Fibroblast of skin of back (primary cell): ENCODE data around the gene ATP8B4.
"Not testable (repeated sequence)": the region's sequence is repeated elsewhere in the genome, so short reads cannot be mapped to it uniquely, and the experiment has no call there.

Experiments used
- DNase-seq: peaks from one replicate; pipeline ENCODE4 v3.0.0-alpha.2; 2013

The ATP8B4 gene

DNA sequence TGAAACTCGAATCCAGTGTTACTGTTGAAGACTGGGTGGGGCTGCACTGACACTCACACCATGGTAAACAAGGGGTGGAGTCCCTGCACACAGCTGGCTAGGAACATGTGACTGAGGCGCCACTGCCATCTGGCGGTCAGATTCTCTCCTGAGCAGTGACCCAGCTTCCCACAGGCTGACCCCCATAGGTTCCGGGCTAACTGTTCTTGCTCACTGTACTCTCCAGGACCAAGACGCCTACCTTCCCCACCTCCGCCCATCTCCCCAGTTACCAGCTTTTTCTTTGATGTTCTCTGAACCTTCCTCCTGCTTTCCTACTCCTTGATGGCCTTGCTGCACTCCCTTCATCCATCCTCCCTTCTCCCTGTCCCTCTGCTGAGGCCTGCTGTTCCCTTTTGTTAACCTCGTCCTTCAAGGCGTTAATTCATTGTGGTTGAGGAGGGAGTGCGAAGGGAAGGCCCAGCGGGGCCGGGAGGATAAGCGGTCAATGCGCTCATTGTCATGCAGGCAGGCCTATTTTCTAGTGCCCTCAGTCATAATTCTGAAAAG is 115.2 kb downstream of the ATP8B4 start:
- peak; percentile 76 for DNase-seq

DNA sequence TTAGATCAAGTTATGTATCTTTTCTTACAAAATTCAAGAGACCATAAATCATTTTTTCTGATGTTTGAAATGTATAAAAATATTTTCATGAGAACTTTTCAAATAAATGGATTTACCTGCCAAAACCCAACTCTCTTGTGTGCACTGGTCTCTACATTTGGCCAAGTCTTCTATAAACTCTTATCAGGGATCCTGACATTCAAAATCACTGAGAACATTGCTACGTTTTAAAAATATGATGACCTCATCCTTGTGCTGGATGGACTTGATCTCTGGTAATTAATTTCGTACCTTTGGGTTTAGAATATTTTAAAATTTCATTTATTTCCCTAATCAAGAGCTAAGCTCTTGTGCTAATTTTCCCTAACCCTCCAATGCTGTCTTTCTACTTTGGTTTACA is 127.4 kb downstream of the ATP8B4 start:
- DNase-seq = no peak

DNA sequence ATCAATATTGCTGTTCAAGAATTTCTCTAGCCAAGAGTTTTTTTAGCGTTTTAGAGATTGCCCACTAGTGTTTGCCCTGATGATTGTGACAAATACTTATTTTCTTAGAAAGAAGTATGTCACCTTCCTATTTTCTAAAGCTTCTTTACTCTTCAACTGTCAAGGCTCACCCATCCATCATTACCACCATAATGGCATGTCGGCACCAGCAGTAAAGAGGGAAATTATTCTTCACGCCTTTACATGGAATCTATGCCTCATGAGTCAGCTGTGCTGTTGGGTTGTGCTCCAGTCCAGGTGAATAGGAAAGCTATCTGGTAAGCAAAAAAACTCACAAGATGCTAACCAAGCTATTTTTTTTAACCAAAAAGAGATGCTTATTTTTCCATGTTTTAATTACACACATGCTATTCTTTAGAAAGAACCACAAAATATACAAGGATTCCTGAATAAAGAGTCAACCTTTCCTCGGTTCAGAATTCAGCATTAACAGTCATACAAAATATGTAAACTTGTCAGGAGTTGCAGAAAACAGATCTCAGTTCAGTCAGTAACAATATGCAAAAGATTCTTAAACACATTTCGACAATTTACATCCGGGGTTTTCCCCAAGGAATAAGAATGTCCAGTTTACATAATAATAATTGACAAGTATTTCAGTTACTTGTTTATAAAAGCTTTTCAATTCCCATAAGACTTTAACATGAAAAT is 128.0 kb downstream of the ATP8B4 start:
- DNase-seq = no peak

DNA sequence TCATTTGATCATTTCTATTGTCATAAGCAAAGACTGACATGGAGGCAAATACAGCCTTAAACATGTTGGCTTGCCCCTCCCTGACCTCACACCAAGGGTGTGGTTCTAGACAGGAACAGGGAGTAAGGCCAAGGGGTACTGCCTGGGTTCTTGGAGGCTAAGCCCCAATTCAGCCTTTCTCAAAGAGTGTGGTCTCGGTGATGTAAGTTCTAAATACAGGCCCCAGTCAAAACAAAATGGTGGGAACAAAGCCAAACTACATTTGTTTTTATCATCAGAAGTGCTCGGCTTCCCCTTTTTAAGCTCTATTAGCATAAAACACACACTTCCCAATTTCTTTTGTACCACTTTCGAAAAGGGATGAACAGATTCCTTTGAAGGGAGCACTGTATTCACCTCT is 129.5 kb downstream of the ATP8B4 start:
- no peak for DNase-seq

DNA sequence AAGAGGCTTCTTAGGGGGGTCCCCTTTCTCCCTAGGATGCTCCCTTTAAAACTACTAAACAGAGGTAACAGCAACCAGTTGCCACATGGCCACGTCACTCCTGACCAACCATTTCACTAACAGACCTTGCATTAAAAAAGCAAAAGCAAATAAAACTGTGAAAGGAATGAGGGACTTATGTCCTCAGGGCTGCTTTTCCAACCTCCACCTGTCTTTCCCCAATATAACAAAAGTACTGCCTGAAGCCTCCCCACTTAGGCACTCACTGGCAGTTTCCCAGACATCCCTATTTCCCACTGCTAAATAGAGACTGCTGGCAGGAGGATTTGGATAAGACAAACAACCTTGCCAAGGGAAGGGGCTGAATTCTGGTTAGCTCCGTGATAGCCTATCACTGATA is 130.3 kb downstream of the ATP8B4 start:
- no peak for DNase-seq

DNA sequence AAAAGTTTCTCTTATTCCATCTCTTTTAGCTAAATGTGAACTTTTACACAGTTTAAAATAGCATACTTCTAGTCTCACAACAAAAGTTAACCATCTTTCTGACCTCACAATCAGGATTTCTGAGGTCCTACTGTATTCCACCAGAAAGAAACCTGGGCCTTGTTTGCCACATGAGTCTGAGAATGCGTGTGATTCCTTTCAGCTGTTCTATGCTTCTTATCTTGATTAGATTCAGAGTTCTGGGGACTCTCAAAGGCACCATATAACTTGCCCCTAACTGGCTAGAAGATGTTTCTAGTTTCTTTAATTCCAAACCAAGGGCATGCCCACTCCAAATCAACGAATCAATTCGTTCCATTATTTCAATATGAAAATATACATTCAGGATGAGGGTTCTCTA is 131.1 kb downstream of the ATP8B4 start:
- DNase-seq = no peak

DNA sequence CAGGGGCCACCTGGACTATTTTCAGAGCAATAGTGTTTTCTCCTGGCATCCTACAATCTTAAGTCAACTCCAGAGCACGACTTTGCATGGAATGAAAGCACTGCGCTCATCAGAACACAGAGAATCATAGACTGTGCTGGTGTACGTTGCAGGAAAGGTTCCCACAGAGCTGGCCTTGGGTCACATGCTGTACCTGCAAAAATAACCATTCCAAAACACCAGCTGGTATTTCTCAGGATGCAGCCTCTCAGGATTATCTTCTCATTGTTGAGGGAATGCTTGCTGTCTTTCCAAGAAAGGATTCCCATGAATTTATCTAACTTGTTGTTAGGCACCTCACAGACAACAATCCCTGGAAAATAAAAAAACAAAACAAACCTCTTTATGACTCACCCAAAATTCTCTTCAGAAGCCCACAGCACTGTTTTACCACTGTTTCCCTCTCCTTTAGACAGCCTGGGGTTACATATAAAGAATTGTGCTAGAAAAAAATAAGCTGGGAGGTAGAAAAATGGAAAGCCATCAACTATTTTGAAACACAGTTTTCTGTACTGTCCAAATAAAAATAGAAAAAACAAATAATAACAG is 131.7 kb downstream of the ATP8B4 start:
- no peak for DNase-seq

DNA sequence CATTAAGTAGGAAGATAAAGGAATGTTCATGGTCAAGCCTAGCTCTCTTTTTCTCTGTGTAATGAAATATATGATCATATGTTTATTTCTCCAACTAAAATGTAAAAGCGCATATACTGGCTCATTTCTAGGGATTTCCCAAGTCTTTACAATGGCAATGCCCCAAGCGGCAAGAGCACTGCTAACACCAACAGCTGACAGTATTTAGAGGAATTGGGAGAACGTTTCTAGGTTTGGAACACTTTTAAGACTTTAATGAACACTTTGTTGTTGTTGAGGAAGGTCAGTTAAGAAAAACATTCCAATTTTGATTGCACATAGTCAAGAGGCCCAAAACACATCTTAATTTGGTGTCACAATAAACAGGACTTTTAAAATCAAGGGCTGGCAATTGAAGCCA is 132.7 kb downstream of the ATP8B4 start:
- no peak for DNase-seq

DNA sequence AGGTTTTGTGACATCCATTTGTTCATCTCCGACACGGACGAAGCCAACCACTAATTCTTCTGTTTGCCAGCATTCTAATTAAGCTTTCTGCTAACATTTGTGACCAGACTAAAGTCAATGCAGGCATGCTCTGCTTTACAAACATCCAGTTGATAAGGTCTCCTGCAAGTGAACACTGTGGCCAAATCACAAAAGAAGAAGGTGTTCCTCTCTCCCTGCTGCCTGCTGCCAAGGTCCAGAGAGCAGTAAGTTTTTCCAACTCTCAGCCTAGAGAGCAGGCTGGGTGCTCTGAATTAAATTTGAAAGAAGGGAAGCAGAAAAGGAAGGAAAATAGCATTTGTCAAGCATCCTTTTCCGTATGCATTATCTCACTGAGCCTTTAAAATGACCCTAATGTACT is 133.6 kb downstream of the ATP8B4 start:
- no peak for DNase-seq

DNA sequence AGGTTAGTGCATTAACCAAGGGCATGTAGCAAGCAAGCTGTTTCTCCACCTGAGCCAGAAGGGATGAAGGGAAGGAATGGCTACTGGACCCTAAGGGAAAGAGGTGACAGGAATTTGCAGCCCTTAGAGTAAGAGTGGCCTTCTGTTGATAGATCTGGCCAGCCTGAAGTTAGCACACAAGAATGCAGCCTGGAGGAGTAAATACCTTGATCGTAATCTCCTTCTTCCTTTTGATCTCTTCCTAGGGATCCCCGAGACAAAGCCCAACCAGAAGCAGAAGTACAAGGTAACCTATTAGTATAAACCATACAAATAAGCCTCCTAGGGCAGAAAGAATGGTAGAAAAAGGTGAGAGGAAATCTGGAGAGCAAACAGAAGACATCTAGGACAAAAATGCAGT is 134.6 kb downstream of the ATP8B4 start:
- DNase-seq = no peak

DNA sequence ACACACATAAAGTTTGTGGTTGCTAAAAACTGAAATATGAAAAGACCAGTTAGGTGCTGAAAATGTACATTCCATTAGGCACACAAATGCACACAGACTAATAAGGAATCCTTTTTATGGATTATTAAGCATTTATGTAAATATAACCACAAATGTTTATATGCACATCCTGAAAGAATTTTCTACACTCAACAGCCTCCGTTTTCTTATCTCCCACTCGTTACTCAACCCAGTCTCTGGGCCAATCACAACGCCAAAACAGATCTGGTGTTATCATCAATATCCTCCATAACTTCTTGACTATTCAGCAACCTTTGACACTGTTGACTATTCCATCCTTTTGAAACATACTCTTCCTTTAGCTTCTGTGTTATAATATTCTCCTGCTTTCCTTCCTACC is 136.4 kb downstream of the ATP8B4 start:
- no peak for DNase-seq

DNA sequence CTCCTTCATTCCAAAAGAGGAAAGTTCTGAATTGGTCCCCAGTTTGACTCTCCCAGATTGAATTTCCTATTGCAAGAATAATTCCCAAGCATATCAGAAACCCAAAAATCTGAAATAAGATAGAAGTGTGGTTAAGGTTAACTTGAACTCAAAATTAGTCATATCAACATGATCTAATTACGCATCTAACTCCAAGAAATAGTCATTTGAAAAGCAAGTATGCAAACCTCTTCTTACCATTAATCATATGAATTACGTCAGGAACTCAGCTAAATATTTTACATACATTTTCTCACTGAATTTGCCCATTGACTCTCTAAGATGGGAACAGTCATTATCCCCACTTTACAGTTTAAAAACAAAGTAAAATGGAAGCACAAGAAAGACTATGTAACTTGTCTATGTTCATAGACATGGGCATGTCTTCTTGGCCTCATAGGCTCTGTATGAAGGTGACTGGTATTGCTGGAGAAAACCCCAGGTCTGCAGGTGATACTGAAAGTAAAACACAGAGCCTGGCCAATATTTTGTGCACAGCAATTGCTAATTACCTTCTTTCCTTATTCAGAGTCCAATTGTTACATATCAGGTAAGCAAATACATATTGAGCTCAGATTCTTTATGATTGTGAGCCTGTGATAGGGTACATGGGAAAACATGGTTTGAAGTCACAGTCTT is 139.2 kb downstream of the ATP8B4 start:
- DNase-seq = no peak

DNA sequence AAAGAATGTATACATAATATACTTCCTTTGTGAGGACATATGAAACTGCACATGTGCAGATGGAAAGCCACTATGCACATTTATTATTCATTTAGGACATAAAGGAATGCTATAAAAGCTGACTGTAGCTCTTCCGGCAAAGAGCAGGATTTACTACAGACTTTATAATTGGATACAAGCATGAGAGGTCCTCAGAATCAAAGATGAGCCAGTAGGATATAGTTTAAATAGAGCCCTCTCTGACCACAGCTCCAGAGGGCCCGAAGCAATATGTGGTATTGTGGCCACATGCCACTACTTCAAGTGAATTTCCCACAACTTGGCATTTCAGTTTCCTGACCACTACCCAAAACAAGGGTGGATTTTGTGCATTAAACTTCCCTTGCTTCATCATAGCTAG is 140.9 kb downstream of the ATP8B4 start:
- DNase-seq = no peak

DNA sequence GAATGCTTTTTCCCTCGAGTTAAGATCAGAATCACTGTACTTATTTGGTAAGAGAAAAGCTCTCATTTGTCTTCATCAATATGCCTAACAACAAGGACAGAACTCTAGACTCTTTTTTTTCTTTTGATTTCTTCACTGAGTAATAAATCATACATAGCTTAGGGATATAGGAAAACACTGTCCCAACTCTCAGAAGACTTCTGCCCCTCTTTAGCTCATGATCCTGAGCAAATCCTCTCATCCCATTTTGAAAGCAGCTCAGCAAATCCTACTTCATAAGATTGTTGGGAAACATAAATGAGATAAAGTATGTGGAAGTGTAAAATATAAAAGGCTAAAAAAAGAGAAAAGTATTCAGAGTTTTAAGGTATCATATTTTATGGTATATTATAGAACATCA is 141.7 kb downstream of the ATP8B4 start:
- no peak for DNase-seq

DNA sequence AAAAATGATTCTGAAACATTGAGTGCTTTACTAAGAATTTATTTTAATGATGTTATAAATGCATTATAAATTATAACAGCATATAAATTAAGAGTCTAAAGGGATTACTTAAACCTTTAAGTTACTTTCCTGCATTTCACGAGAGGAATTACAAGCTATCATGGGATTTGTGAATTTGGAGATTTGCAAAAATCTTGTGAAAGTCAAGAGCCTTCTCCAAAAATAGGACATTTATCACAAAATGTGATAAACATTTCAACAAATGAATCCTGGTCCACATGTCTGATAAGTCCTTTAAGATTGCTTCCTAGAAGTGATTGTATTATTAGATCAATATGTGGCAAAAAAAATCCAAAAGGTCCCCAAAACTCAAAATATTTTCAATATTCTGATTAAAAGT is 154.5 kb downstream of the ATP8B4 start:
- DNase-seq = no peak

DNA sequence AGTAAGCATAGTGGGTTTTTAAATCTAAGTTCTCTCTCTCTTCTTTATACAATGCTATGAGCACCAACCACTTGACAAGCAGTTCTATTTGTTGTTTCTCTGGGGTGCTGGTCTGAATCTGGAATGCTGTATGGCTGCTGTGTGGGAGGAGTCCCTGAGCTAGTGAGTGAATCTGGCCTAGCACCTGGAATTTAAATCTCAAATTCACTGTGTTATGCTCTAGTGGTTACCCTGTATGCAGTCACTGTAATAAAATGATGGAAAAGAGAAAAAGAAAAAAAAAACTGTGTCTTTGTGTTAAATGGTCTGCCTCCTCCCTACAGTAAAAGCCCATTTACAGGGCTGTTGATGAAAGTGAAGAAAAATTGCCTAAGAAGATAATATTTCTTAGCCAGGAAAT is 155.0 kb downstream of the ATP8B4 start:
- no peak for DNase-seq

DNA sequence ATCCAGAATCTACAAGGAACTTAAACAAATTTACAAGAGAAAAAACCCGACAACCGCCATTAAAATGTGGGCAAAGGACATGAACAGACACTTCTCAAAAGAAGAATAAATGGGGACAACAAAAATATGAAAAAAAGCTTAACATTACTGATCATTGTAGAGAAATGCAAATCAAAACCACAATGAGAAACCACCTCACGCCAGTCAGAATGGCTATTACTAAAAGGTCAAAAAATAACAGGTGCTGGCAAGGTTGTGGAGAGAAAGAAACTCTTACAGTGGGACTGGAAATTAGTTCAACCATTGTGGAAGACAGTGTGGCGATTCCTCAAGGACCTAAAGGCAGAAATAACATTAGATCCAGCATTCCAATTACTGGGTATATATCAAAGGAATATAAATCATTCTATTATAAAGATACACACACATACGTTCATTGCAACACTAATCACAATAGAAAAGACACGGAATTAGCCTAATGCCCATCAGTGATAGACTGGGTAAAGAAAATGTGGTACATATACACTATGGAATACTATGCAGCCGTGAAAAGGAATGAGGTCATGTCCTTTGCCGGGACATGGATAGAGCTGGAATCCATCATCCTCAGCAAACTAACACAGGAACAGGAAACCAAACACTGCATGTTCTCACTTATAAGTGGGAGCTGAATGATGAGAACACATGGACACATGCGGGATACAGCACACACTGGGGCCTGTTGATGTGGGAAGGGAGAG is 155.8 kb downstream of the ATP8B4 start:
- DNase-seq = not testable (repeated sequence)

DNA sequence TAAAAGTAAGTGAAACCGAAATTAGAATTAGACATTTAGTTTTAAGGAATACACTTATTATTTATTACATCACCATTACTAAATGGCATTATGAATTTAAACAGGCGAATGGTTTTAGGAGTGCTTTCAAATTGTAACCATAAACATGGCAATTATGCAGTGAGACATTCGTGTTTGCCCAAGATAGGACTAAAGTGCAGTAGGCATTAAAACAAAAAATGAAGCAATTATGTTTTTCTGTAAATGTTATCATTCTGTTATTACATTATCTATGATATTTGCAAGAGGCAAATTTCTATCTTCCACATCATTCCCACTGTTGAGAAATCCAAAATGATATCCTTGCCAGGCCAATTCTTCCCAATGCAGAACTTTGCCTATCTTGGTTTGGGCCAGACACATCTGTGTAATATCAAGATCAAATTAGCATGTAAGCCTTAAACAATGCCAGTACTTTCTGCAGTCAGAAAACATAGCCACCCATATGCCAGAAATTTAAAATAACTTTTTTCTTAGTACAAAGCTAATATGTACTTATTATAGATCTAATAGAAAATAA is 156.9 kb downstream of the ATP8B4 start:
- no peak for DNase-seq

DNA sequence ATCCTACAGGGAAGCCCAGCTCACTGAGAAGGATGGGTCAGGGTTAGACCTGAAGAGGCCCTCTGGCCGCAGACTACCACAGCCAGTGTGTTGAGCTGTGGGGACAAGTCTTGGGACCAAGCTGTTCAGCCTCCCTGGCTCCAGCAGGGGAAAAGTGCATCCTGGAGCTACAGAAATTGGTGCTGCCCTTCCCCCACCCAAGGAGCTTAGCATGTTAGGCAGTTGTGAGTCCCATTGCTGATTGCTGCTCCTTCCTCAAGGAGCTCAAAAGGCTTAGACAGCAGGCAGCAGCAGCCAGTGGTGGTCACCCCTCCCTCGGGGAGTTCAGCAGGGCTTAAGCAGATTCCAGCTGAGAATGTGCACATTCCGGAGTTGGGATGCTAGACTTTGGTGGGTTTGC is 165.6 kb downstream of the ATP8B4 start:
- DNase-seq = no peak

DNA sequence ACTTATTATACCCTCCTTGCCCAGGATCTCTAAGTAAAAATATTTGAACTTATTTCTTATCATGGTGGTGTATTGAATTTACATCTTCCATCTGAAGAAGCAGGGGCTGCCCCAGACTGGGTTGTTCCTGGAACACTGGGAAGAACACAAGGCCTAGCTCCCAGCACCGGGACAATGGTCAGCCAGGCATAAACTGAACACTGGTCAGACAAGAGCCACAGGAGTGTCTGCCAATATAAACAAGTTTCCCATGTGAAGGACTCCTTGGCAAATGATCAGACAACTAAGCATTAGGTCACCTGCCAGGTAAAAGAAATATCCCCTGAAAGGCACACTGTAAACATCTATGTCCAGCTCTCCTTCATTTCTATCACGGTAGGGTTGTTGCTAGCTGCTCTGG is 172.4 kb downstream of the ATP8B4 start:
- DNase-seq = no peak

DNA sequence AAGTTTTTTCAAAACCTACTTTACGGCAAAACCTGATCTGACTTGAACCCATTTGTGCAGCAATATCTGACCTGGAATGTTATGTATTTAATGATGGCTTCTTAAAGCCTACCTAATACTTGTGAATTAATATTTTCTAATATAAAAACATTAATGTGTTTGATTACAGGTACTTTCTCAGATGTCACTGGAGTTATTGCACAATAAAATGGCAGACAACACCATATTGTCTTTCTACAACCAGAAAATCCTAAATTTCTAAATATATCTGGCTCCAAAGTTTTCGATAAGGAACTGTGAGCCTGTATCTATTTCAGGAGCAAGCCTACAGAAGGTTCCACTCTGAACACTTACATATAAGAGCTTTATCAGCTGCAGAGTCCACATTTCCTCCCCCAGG is 184.5 kb downstream of the ATP8B4 start:
- no peak for DNase-seq

DNA sequence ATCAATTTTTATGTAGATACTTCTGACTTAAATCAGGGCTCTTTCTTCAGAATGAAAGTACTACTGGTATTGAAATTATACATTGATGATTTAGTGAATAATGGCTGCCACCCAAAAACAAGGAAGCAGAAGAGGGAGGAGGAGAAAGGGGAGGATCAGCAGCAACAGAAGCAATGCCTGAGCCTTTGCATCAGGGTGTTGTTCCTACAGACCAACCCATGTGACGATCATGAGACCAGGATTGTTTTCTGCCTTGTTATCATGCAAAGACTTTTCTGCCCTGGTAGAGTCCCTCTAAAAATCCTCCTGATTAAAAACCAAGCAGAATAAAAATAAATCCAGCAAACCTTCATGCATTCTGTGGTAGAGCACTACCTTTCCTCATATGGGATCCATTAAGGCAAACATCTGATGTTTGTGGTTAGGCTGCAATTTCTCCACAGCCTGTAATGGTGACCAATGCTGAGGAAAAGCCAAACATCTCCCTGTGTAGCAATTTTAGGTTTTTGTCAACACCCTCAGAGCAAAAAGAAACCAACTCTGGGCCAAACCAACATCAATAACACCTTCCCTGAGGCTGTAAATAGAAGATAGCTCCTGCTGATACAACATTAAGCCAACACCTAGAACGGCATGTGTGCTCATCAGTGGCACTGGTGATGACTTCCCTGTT is 191.7 kb downstream of the ATP8B4 start:
- DNase-seq = no peak
